K562 (cell line): ENCODE results near the gene ADAM15. TPM values are rescaled to one million over a fixed set of nuclear protein-coding genes. Genes with fewer than 3 reads are reported as not detected.

Source experiments
- C11orf30 ChIP-seq: fragments of 450-650 bp; IDR thresholded peaks from 2 replicates; pipeline ENCODE4 v1.6.1; 2016; ENCODE audit warnings: low read depth, mild to moderate bottlenecking
- CREB3L1 ChIP-seq: fragments of 450-650 bp; IDR thresholded peaks from 2 replicates; pipeline ENCODE4 v1.6.1; 2014; ENCODE audit warnings: low read depth, mild to moderate bottlenecking, moderate library complexity, borderline replicate concordance
- CREBBP ChIP-seq: IDR thresholded peaks from one replicate; pipeline ENCODE4 v1.6.1; 2012; ENCODE audit warnings: low read depth, mild to moderate bottlenecking, control low read depth, inconsistent platforms, low read length
- FOXK2 ChIP-seq, 2 experiments: fragments of 450-650 bp; IDR thresholded peaks in 1 of 2; conservative IDR thresholded peaks in 1 of 2; 2 replicates each; pipeline ENCODE4 v1.6.1; 2016; ENCODE audit warnings: low read depth in 2 of 2, mild to moderate bottlenecking in 1 of 2
- HMBOX1 ChIP-seq: sonication (generic); IDR thresholded peaks from 2 replicates; pipeline ENCODE4 v1.6.1; 2016
- MIER1 ChIP-seq: fragments of 450-650 bp; IDR thresholded peaks from 2 replicates; pipeline ENCODE4 v1.6.1; 2016; ENCODE audit warnings: antibody characterized with exemption, mild to moderate bottlenecking, low read depth
- NEUROD1 ChIP-seq: fragments of 150-350 bp; IDR thresholded peaks from 2 replicates; pipeline ENCODE4 v1.6.1; 2014; ENCODE audit warnings: borderline replicate concordance, low read length, low read depth; ENCODE audit not compliant: partially characterized antibody
- NFATC3 ChIP-seq: fragments of 450-650 bp; IDR thresholded peaks from 2 replicates; pipeline ENCODE4 v1.6.1; 2017; ENCODE audit warnings: mild to moderate bottlenecking
- NRF1 ChIP-seq, 2 experiments: fragments of 450-650 bp; IDR thresholded peaks in 1 of 2; conservative IDR thresholded peaks in 1 of 2; 2 replicates each; pipeline ENCODE4 v1.6.1; 2014; ENCODE audit warnings: mild to moderate bottlenecking in 2 of 2
- PURB ChIP-seq: sonication (generic); formaldehyde crosslinking; IDR thresholded peaks from 2 replicates; pipeline ENCODE4 v1.9.0; 2021; ENCODE audit warnings: low read depth, mild to moderate bottlenecking, missing genetic modification reagents
- RAD21 ChIP-seq, 2 experiments: fragments of 250-450 bp in 1 of 2; fragments of 450-650 bp in 1 of 2; sonication (Bioruptor Pico) in 1 of 2; formaldehyde crosslinking in 1 of 2; IDR thresholded peaks in 1 of 2; conservative IDR thresholded peaks in 1 of 2; 2 replicates each; pipeline versions ENCODE4 v1.4.0 to v1.8.0; 2020 to 2022; ENCODE audit warnings: mild to moderate bottlenecking in 2 of 2, moderate library complexity in 1 of 2
- SIN3B ChIP-seq: fragments of 450-650 bp; IDR thresholded peaks from 2 replicates; pipeline ENCODE4 v1.6.1; 2017; ENCODE audit warnings: low read depth, mild to moderate bottlenecking, moderate library complexity
- TOE1 ChIP-seq, 2 experiments: fragments of 450-650 bp in 1 of 2; sonication (generic) in 1 of 2; formaldehyde crosslinking in 1 of 2; IDR thresholded peaks; 2 replicates each; pipeline versions ENCODE4 v1.7.1 to v1.8.0; 2016 to 2022; ENCODE audit warnings: borderline replicate concordance in 2 of 2, mild to moderate bottlenecking in 2 of 2, antibody characterized with exemption in 1 of 2, inconsistent platforms in 1 of 2, low read depth in 1 of 2, missing genetic modification reagents in 1 of 2, moderate library complexity in 1 of 2
- ZNF668 ChIP-seq: fragments of 250-450 bp; sonication (Bioruptor Pico); IDR thresholded peaks from 2 replicates; pipeline ENCODE4 v1.8.0; 2022; ENCODE audit warnings: mild to moderate bottlenecking, inconsistent platforms
- ZNF766 ChIP-seq: fragments of 200-800 bp; sonication (Bioruptor generic); conservative IDR thresholded peaks from 2 replicates; pipeline ENCODE4 v1.6.1; 2016; ENCODE audit warnings: missing genetic modification characterization, missing compliant biosample characterization
- polyA plus RNA-seq, 8 experiments: library from polyadenylated mRNA; depleted of rRNA in 4 of 8; stranded (reverse) in 5 of 8; unstranded in 3 of 8; fragments of >200 nt; fragmentation: Nextera tagmentation in 2 of 8; fragmentation: Illumina TruSeq in 1 of 8; extraction: Ambion mirVana in 2 of 8; extraction: Trizol in 1 of 8; gene quantifications; 2 replicates each; pipeline versions ENCODE4 v1.2.1 to v1.2.3, GENCODE V29; 2011 to 2014; ENCODE audit warnings: inconsistent platforms in 1 of 8, missing spikeins in 1 of 8
- total RNA-seq, 7 experiments: library from RNA; depleted of rRNA in 6 of 7; stranded (reverse); fragments of >200 nt in 6 of 7; fragmentation: Illumina TruSeq in 2 of 7; extraction: Trizol in 2 of 7; gene quantifications; 2 replicates each; pipeline versions ENCODE4 v1.2.1 to v1.2.3, GENCODE V29; 2011 to 2021; ENCODE audit warnings: low replicate concordance in 1 of 7

ADAM15 gene
- total and polyA plus RNA-seq, 9 of the 15 experiments (the other 6 are each of a cell fraction or from before 2014, with no cell fraction given) = 0.69 to 72.3 (median 32.8) TPM

GRCh38 chr1:155093911-155094621 is 43.0 kb downstream of the ADAM15 start (continued):
- TF ChIP-seq HMBOX1 (no peak), CREB3L1 (no peak), ZNF668 (CRISPR knock-in tag) (no peak), TOE1 (IDR thresholded peaks at IDR 0.05; ENCODE audit: borderline replicate concordance) (no peak), TOE1 (CRISPR knock-in tag; IDR thresholded peaks at IDR 0.05; ENCODE audit: borderline replicate concordance, low read depth) (no peak), ZNF766 (no peak), PURB (CRISPR knock-in tag) (no peak), MIER1 (no peak), SIN3B (no peak), NFATC3 (no peak), FOXK2 (conservative IDR thresholded peaks at IDR 0.05 in 1 of 2, IDR thresholded peaks at IDR 0.05 in 1 of 2; ENCODE audit: low read depth in 2 of 2) (0 out of 4 replicates have a peak, but pooled peaks of 1 of the 2 experiments have one; percentile 24), NEUROD1 (no peak), CREBBP (no peak), C11orf30 (no peak), RAD21 (CRISPR knock-in tag; conservative IDR thresholded peaks at IDR 0.05 in 1 of 2, IDR thresholded peaks at IDR 0.05 in 1 of 2) (peak; percentile 78 to 80), NRF1 (conservative IDR thresholded peaks at IDR 0.05 in 1 of 2, IDR thresholded peaks at IDR 0.05 in 1 of 2) (no peak)
